Head of caudate nucleus (tissue), 42 donors: ENCODE data around the gene TBXA2R.

Experiments used
- DNase-seq, 42 donors: peaks; one replicate each; pipeline versions ENCODE4 v3.0.0 to v3.0.0-alpha.2; 2020 to 2021; ENCODE audit warnings: mixed read lengths in 7 of 42
- intact Hi-C: fragments of 100-400 bp; cut with DNase I; formaldehyde crosslinking; loops from one replicate; pipeline ENCODE4 v1.15.0; 2022

TBXA2R gene

GRCh38 chr19:3546119-3546518 is 60.6 kb downstream of the TBXA2R start:
- DNase-seq: peak in 1 of 42 donors; percentile 23
- intact Hi-C loops: loop anchor here (5.0 kb wide), 1 partner anchor 71 kb away; no protein-coding TSS in a partner anchor

- DNase-seq: no peak
- intact Hi-C loops: loop anchor here (5.0 kb wide), 1 partner anchor 72 kb away; no protein-coding TSS in a partner anchor
These were observed 61.0 kb downstream of the TBXA2R start for GRCh38 chr19:3545669-3546034.

DNA sequence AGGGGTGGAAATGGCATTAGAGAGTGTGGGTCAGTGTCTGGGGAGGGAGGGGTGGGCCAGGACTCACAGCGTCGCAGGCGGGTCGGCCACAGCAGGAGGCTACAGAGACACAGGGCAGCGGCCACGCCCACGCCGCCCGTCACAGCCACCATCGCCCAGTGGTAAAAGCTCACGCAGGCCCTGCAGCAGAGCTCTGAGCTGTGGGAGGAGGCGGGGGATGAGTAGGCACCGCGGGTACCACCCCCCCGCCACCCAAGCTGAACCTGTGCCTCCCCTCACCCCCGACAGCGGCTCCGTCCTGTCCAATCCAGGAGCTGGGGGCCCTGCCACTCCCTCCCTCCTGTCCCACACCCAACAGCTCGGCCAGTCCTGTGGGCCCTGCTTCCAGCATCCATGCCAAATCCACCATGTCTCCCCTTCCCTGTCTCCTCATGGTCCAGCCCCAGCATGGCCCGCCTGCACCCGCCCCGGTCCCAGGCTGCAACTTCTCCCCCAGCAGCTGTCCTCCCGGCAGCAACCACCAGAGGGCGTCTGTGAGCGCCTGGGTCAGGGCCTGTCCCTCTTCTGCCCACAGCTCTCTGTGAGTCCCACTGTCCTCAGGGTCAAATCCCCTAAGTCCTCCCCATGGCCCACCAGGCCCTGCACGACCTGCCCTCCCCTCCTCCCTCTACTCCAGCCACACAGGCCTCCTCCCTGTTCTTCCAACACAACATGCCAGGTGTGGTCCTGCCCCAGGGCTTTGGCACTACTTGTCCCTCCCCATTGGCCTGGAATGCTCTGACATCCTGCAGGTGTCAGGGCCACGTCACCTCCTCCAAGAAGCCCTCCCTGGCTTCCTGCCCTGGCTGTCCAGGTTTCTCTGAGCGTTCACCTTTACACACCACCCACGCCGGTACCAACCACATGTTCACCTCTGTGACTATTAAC is 61.7 kb downstream of the TBXA2R start:
- peak; percentile 65 to 97 (median 88) for DNase-seq
- intact Hi-C loops: loop anchor here (5.0 kb wide), 1 partner anchor 72 kb away; no protein-coding TSS in a partner anchor
